GM19025 (cell line): ENCODE data around the gene SUSD3.

Source experiments
- ATAC-seq: cut with Tn5 transposase; IDR thresholded peaks from one replicate; pipeline ENCODE4 v1.9.1; 2021; ENCODE audit warnings: mild to moderate bottlenecking, low read depth, moderate library complexity; ENCODE audit not compliant: unreplicated experiment

SUSD3 gene

GRCh38 chr9:93072383-93072795, 13.9 kb downstream of the SUSD3 start:
- ATAC-seq = no peak

GRCh38 chr9:93076101-93076791, 17.7 kb downstream of the SUSD3 start:
- ATAC-seq = no peak

DNA sequence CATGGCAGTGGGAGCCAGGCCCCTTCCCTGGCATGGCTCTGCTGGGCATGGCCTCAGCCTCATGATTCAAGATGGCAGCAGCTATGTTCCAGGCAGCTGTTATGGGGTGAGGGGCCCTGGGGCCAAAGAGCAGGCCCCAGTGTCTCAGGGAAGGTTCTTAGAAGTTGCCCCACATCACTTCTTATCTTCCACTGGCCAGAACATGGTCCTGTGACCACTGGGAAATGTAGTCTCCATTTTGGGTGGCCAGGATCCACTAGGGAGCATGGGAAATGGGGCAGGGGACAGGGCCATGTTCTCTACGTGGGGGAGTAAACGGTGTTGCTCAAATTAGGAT, 18.3 kb downstream of the SUSD3 start:
- ATAC-seq = no peak

- no peak for ATAC-seq
These were observed 18.9 kb downstream of the SUSD3 start for GRCh38 chr9:93077367-93077766.

DNA sequence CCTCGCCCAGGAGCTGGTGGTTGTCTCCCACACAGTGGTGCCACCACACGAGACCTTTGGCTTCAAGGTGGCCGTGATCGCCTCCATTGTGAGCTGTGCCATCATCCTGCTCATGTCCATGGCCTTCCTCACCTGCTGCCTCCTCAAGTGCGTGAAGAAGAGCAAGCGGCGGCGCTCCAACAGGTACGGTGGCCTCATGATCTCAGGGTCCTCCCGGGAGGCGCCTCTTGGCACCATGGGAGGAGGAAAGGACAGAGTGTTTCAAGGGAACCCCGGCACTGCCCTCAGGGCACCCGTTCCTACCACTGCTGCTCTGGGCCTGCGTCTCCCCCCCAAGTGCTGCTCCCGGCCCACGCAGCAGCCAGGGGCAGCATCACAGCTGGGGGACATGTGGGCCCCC, 19.3 kb downstream of the SUSD3 start:
- no peak for ATAC-seq

DNA sequence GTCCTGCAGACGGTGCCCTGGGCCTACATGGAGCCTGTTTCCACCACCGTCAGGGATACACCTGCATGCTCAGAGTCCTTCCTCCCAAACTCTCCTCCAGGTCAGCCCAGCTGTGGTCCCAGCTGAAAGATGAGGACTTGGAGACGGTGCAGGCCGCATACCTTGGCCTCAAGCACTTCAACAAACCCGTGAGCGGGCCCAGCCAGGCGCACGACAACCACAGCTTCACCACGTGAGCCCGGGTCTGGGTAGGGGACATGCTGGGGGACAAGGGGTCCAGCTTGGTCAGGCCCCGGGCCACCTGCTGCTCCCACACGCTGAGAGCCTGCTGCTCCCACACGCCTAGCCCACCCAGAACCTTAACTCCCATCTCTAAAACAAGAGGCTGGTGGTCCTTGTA, 20.9 kb downstream of the SUSD3 start:
- ATAC-seq = no peak

DNA sequence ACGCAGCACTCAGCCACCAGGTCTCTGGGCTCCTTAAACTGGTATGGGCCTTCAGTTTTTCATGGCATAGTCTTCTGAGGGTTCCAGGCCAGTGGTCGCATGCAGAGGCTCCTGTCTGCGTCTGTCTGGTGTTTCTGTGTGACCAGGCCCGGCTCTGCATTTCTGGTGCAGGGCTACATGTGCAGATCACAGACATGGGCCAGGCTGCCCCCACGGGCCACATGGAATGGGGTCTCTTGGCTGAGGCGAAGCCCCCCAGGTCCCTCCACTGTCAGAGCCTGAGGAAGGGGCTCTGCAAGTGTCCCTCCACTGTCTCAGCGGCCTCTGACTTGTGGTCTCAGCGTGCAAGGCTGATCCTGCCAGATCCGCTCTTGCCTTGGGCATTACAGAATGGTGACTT, 21.9 kb downstream of the SUSD3 start:
- ATAC-seq = no peak

GRCh38 chr9:93081081-93081529, 22.6 kb downstream of the SUSD3 start:
- no peak for ATAC-seq

GRCh38 chr9:93081931-93082330, 23.4 kb downstream of the SUSD3 start:
- ATAC-seq = no peak

DNA sequence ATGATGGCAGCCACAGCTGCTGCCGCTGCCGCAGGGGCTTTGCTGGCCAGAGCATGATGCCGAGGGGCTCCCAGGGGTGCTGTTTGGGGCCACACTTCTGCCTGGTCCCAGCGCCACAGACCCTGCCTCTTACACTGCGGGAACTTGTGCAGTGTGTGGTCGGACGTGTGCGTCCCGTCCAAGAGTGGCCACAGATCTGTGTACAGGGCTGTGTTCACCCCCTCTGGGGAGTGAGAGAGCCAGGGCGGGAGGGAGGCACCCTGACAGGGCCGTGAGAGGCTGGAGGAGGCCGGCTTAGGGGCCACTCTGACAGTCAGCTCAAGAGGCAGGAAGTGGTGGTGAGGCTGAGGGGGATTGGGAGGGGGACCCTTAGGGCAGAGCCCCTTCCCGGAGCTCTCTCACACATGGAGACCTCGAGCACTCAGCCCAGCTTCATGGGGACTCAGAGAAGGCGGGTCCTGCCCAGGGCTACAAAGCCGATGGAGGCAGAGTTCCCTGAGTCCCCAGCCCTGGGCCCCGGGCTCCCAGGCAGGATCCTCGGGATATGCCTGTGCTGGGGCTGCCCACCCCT, 24.4 kb downstream of the SUSD3 start:
- no peak for ATAC-seq

DNA sequence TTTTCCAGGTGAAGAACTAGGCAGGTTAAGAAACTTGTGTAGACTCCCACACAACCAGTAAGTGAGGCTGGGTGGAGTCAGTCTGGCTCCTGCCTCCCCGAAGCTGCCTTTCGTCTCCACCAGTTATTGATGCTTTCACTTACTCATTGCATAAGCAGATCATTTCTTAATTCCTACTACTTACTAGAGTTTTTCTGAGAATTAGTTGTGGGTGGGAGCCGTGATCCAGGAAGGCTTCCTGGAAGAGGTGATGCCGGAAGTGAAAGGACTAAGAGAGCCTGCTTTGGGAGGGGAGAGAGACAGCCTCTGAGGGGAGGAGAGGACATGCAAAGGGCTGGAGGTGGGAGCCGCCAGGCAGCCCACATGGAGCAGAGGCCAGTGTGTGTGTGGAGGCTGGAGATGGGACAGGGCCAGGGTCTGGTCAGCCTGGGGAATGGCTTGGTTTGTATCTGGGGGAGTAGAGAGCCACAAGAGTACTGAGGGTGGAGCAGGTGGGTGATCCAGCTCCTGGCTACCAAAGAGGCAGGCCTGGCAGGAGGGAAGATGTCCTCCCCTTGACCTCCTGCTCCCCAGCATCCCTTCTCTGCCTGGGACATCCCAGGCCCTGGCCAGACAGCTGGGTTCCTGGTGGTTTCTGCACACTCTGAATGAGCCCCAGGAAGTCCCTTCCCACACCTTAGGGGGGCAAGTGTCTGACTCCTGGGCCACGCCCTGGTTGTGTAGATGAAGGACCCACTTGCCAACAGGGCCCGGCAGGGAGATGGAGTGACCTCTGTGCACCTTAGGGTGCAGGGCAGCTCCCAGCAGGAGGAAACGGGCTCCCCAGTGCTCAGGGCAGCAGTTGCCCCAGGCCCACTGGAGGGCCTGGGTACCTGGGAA, 25.3 kb downstream of the SUSD3 start:
- no peak for ATAC-seq

- no peak for ATAC-seq
These were observed 26.0 kb downstream of the SUSD3 start for GRCh38 chr9:93084471-93084881.

DNA sequence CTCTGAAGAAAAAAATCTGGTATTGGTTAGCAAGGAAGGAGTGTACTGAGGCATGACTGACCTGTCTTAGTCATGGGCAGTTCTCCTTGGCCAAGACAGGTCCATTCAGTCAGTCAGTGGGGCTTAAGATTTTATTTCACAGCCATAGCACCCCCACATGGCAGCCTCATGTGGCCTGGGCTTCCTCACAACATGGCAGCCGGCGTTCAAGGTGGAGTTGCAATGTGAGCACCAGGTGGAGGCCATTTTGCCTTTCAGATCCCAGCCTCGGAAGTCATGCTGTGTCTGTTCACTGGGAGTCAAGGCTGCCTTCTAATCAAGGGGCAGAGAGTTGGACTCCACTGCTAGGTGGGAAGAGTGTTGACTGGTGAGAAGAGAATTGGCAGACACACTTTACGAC, 27.2 kb downstream of the SUSD3 start:
- no peak for ATAC-seq

GRCh38 chr9:93086447-93087224, 28.1 kb downstream of the SUSD3 start:
- no peak for ATAC-seq

GRCh38 chr9:93087971-93088655, 29.6 kb downstream of the SUSD3 start:
- no peak for ATAC-seq

DNA sequence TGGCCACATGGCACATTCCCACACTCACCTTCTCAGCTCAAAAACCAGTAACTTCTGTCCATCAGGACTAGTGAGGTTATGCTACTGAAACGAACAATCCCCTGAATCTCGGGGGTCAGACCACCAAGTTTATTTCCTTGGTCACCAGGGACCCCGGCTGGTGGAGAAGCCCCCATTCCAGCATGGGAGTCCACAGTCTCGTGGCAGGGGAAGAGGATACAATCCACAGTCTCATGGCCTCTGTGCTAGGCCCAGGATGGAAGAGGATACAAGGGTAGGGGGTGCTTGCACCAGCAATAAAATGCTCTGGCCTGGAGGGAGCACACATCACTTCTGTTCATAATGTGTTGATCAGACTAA, 30.1 kb downstream of the SUSD3 start:
- no peak for ATAC-seq

DNA sequence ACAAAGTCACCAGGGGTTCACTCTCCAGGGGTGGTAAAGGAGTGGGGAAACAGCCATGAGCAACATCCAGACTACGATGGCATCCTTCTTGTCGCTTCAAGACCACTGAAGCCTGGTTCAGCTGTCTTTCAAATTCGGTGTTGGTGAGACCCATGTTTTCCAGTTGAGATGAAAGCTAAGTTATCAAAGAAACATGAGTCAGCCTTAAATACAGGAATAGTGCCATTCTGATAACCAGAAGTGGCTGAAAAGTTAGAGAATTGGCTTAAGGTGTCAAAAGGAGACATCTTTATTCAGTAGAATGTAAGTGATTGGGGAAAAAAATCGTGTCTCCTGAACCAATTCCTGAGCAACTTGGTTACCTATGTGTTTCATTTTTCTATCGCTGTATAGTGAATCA, 30.5 kb downstream of the SUSD3 start:
- no peak for ATAC-seq

- ATAC-seq = no peak
These were observed 31.0 kb downstream of the SUSD3 start for GRCh38 chr9:93089481-93089991.

GRCh38 chr9:93090091-93090655, 31.7 kb downstream of the SUSD3 start:
- ATAC-seq = no peak

- ATAC-seq = no peak
These were observed 32.6 kb downstream of the SUSD3 start for GRCh38 chr9:93091056-93091452.
